ENCODE measurements around the gene ZNF20. TPM values are rescaled to one million over a fixed set of nuclear protein-coding genes. Genes with fewer than 3 reads are reported as not detected.
"Not testable (repeated sequence)": the region's sequence is repeated elsewhere in the genome, so short reads cannot be mapped to it uniquely, and the experiment has no call there.

The ZNF20 gene
- total RNA-seq, 6 experiments from 2014 or later, result 3.3 to 6.3 (median 4.3) TPM

DNA sequence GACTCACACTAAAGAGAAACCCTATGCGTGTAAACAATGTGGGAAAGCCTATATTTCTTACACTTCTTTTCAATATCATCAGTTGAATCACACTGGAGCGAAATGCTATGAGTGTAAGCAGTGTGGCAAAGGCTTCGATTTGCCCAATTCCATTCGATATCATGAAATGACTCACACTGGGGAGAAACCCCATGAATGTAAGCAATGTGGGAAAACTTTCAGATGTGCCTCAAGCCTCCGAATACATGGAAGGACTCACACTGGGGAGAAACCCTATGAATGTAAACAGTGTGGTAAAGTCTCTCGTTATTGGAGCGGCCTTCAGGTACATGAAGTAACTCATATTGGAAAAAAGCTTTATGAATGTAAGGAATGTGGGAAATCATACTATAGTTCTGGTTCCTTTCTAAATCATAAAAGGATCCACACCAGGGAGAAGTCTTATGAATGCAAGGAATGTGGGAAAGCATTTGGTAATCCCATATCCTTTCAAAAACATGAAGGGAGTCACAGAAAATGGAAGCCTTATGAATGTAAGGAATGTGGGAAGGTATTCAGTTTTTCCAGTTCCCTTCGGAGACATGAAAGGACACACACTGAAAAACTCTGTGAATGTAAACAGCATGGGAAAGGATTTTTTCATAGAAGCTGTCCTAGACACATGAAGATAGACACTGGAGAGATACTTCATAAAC lies 28.1 kb downstream of the ZNF20 start:
- TF ChIP-seq, protein P1, sequence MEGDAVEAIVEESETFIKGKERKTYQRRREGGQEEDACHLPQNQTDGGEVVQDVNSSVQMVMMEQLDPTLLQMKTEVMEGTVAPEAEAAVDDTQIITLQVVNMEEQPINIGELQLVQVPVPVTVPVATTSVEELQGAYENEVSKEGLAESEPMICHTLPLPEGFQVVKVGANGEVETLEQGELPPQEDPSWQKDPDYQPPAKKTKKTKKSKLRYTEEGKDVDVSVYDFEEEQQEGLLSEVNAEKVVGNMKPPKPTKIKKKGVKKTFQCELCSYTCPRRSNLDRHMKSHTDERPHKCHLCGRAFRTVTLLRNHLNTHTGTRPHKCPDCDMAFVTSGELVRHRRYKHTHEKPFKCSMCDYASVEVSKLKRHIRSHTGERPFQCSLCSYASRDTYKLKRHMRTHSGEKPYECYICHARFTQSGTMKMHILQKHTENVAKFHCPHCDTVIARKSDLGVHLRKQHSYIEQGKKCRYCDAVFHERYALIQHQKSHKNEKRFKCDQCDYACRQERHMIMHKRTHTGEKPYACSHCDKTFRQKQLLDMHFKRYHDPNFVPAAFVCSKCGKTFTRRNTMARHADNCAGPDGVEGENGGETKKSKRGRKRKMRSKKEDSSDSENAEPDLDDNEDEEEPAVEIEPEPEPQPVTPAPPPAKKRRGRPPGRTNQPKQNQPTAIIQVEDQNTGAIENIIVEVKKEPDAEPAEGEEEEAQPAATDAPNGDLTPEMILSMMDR (IDR thresholded peaks at IDR 0.05), result no peak
- Mint-ChIP-seq H3K27me3 (ENCODE audit: insufficient read depth) (no peaks in the 10 kb centered on the region), H3K4me3 (peak overlapping the region; percentile 18; the same call in 1 of the 2 replicates), H3K36me3 (ENCODE audit: low read depth) (peaks cover 46% of the 10 kb centered on the region), H3K27ac (no peak overlapping the region), H3K9me3 (peaks cover 49% of the 10 kb centered on the region), H3K4me1 (ENCODE audit: low read depth) (peaks cover 6% of the 10 kb centered on the region; the same call in 1 of the 2 replicates)
- no peak for DNase-seq

DNA sequence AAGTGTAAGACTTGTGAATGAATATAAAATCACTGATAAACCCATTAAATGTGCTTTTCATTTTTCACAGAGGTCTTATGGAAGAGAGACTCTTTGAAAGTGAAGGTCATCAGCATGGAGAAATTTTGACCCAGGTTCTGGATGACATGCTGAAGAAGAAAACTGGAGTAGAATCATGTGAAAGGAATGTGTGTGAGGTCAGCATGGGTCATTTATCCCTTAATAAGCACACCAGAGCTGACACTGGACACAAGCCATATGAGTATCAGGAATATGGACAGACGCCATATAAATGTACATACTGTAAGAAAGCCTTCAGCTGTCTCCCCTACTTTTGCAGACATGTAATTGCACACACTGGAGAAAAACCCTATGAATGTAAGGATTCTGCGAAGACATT lies 29.0 kb downstream of the ZNF20 start:
- Mint-ChIP-seq H3K27me3 (ENCODE audit: insufficient read depth) (no peaks in the 10 kb centered on the region), H3K4me3 (no peak overlapping the region), H3K9me3 (peaks cover 46% of the 10 kb centered on the region), H3K36me3 (ENCODE audit: low read depth) (peaks cover 42% of the 10 kb centered on the region), H3K4me1 (ENCODE audit: low read depth) (peaks cover 6% of the 10 kb centered on the region; the same call in 1 of the 2 replicates), H3K27ac (no peak overlapping the region)
- TF ChIP-seq, protein P1 (IDR thresholded peaks at IDR 0.05), result no peak
- no peak for DNase-seq

DNA sequence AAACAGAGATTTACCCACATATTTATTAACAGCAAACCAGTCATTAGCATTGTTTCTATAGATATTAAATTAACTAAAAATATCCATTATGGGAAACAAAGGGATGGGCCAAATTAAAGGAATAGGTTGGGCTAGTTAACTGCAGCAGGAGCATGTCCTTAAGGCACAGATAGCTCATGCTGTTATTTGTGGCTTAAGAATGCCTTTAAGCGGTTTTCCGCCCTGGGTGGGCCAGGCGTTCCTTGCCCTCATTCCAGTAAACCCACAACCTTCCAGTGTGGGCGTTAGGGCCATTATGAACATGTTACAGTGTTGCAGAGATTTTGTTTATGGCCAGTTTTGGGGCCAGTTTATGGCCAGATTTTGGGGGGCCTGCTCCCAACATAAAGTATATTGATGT lies 36.2 kb downstream of the ZNF20 start:
- Mint-ChIP-seq H3K36me3 (ENCODE audit: low read depth) (peaks cover 38% of the 10 kb centered on the region), H3K9me3 (peaks cover 23% of the 10 kb centered on the region)
- H3K27ac Mint-ChIP-seq; H3K4me1 Mint-ChIP-seq (ENCODE audit: low read depth); DNase-seq; H3K4me3 Mint-ChIP-seq; H3K27me3 Mint-ChIP-seq (ENCODE audit: insufficient read depth): not testable (repeated sequence)

DNA sequence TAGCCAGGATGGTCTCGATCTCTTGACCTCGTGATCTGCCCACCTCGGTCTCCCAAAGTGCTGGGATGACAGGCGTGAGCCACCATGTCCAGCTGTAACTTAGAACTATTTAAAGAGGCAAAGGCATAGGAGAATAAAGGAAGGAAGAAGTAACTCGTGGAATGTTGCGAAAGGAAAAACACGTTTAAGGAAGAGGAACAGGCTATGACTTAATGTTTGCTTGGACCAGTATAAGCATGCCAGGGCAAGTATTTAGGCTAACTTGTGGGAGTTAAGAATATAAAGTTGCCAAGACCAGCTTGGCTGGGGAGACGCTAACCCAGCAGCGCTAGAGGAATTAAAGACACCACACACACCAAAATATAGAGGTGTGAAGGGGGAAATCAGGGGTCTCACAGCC lies 42.1 kb downstream of the ZNF20 start:
- Mint-ChIP-seq H3K9me3 (peaks cover 30% of the 10 kb centered on the region), H3K36me3 (ENCODE audit: low read depth) (peaks cover 43% of the 10 kb centered on the region), H3K27me3 (ENCODE audit: insufficient read depth) (no peaks in the 10 kb centered on the region; the same call in 1 of the 2 replicates), H3K4me3 (no peak overlapping the region), H3K27ac (no peak overlapping the region), H3K4me1 (ENCODE audit: low read depth) (peaks cover 4% of the 10 kb centered on the region; the same call in 1 of the 2 replicates)
- no peak for DNase-seq
- TF ChIP-seq, protein P1 (IDR thresholded peaks at IDR 0.05), result no peak

DNA sequence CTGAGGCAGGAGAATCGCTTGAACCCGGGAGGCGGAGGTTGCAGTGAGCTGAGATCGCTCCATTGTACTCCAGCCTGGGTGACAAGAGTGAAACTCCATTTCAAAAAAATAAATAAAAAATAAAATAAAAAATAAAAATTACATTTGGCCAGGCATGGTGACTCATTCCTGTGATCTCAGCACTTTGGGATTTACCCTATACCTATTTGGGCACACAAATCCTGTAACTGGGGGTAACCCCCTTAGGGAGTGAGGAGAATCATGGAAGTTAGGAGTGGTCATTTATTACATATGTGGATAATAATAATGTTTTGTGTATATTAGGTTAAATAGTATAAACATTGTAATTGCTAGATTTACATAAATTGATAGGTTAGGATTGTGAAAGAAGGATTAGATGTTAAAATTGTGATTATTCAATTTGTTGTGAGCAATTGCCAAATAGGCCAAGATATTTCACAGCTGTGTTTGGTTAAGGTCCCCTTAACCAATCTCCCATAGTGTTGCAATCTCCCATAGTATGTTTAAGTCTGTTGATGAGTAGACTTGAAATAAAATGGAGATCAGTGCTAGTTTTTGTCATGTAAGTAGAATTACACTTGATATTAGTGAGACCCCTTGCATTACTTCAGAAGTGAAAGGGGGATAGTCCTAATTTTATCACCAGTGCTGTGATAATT lies 44.9 kb downstream of the ZNF20 start:
- no peak for DNase-seq
- TF ChIP-seq, protein P1 (IDR thresholded peaks at IDR 0.05), result no peak
- Mint-ChIP-seq H3K27ac (no peak overlapping the region), H3K36me3 (ENCODE audit: low read depth) (peaks cover 27% of the 10 kb centered on the region), H3K9me3 (peaks cover 27% of the 10 kb centered on the region), H3K27me3 (ENCODE audit: insufficient read depth) (no peaks in the 10 kb centered on the region; the same call in 1 of the 2 replicates), H3K4me1 (ENCODE audit: low read depth) (peaks cover 5% of the 10 kb centered on the region; the same call in 1 of the 2 replicates), H3K4me3 (no peak overlapping the region)

DNA sequence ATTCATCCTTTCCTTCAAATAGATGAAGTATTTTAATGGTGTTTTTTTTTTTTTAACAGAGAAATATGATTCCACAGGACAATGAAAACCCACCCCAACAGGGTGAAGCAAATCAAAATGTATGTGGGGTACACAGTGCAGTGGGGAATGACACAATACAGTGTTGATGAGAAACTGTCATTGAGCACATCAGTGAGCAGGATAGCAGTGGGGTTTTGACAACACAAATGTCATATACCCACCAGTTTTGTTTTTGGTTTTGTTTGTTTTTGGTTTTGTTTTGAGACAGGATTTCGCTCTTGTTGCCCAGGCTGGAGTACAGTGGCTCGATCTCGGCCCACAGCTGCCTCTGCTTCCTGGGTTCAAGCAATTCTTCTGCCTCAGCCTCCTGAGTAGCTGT lies 46.4 kb downstream of the ZNF20 start:
- peaks cover 19% of the 10 kb centered on the region for H3K9me3 Mint-ChIP-seq
- peaks cover 16% of the 10 kb centered on the region for H3K36me3 Mint-ChIP-seq (ENCODE audit: low read depth)
- H3K4me1 Mint-ChIP-seq (ENCODE audit: low read depth), result peaks cover 5% of the 10 kb centered on the region; the same call in 1 of the 2 replicates
- H3K27me3 Mint-ChIP-seq (ENCODE audit: insufficient read depth), result no peaks in the 10 kb centered on the region; the same call in 1 of the 2 replicates
- H3K27ac Mint-ChIP-seq, result no peak overlapping the region
- no peak overlapping the region for H3K4me3 Mint-ChIP-seq
- no peak for DNase-seq
- TF ChIP-seq, protein P1 (IDR thresholded peaks at IDR 0.05), result no peak
